DOHH2 (cell line): ENCODE results near the gene INO80.

Source experiments
- CTCF ChIP-seq: fragments of 200-600 bp; sonication (generic); IDR thresholded peaks from one replicate; pipeline ENCODE4 v1.5.1; 2014; ENCODE audit warnings: antibody characterized with exemption, mild to moderate bottlenecking, low read depth, low read length; ENCODE audit not compliant: poor library complexity, severe bottlenecking
- EZH2phosphoT487 ChIP-seq: fragments of 200-600 bp; sonication (generic); IDR thresholded peaks from 2 replicates; pipeline ENCODE4 v1.6.1; 2017; ENCODE audit warnings: borderline replicate concordance, mild to moderate bottlenecking, antibody characterized with exemption, low read length, moderate library complexity, mixed read lengths

GRCh38 chr15:41080144-41080543, 35.9 kb downstream of the INO80 start:
- TF ChIP-seq CTCF (no peak), EZH2phosphoT487 (no peak)
